ENCODE data around the gene PNMA8A. TPM values are rescaled to one million over a fixed set of nuclear protein-coding genes. Genes with fewer than 3 reads are reported as not detected.

The PNMA8A gene
- total and polyA plus RNA-seq, 2 of the 8 experiments (the other 6 are each of a cell fraction or from before 2014, with no cell fraction given), result 10.0 to 22.8 TPM

- H2BK15ac ChIP-seq (ENCODE audit: low read length), result no peak overlapping the region
- H3K18ac ChIP-seq (ENCODE audit: extremely low read depth, low read length), result no peak overlapping the region
- H3K36me3 ChIP-seq (ENCODE audit: control insufficient read depth in 2 of 4, insufficient read depth in 4 of 4, low read length in 3 of 4), result no peaks in the 10 kb centered on the region
- H3K4me1 ChIP-seq (replicated peaks in 1 of 4; ENCODE audit: control insufficient read depth in 3 of 4, insufficient read depth in 4 of 4, low read length in 3 of 4), result no peaks in the 10 kb centered on the region
- H3K4me3 ChIP-seq (ENCODE audit: extremely low read depth in 1 of 4, insufficient read depth in 2 of 4, low read depth in 3 of 4, low read length in 4 of 4), result no peak overlapping the region
- no peak overlapping the region for H4K91ac ChIP-seq (replicated peaks; ENCODE audit: insufficient read length, low read length)
- FAIRE-seq (no peak), DNase-seq (ENCODE audit: low read depth in 1 of 2, low spot score in 2 of 2) (no peak)
- H2BK120ac ChIP-seq (replicated peaks; ENCODE audit: low read depth, low read length), result no peak overlapping the region
- no peak overlapping the region for H3K27ac ChIP-seq (ENCODE audit: low read depth, low read length)
- no peak overlapping the region for H3K56ac ChIP-seq (replicated peaks; ENCODE audit: insufficient read length, low read depth, low read length)
- no peak overlapping the region for H2AFZ ChIP-seq (ENCODE audit: low read length)
- H3K23ac ChIP-seq (ENCODE audit: insufficient read length), result no peak overlapping the region
- CTCF ChIA-PET (ENCODE audit: partially characterized antibody), result interaction anchor here (1.0 kb wide), 1 partner anchor 46 kb away, joined by 3 read pairs; no protein-coding TSS in a partner anchor
- H3K9ac ChIP-seq (replicated peaks in 1 of 4; ENCODE audit: extremely low read depth in 1 of 4, low read depth in 3 of 4, low read length in 3 of 4), result no peak overlapping the region
- H3K4me2 ChIP-seq (ENCODE audit: insufficient read depth in 1 of 2, low read depth in 2 of 2, low read length in 2 of 2), result no peak overlapping the region
- H3K23me2 ChIP-seq (ENCODE audit: low read depth, low read length), result no peaks in the 10 kb centered on the region; the same call in 1 of the 2 replicates
- no peak overlapping the region for H2BK20ac ChIP-seq (ENCODE audit: low read length)
- H2AK5ac ChIP-seq (ENCODE audit: low read depth, low read length), result no peak overlapping the region
- no peaks in the 10 kb centered on the region for H4K20me1 ChIP-seq (replicated peaks in 1 of 2; ENCODE audit: control insufficient read depth in 1 of 2, insufficient read depth in 2 of 2, low read length in 2 of 2)
- H2BK12ac ChIP-seq (ENCODE audit: low read depth, low read length), result no peak overlapping the region
- no peaks in the 10 kb centered on the region for H3K9me3 ChIP-seq (ENCODE audit: insufficient read depth in 2 of 2, low read depth in 1 of 2, low read length in 1 of 2)
- no peak overlapping the region for H4K8ac ChIP-seq (ENCODE audit: extremely low read depth, insufficient read depth, low read length)
- no peak overlapping the region for H4K5ac ChIP-seq (ENCODE audit: insufficient read length, low read depth, low read length)
- H3K79me1 ChIP-seq (ENCODE audit: low read depth, low read length), result no peaks in the 10 kb centered on the region
- 58% methylated on average over 1 of the region's 1 CpG; no CpG with 5 or more reads in 1 of the 2 experiments for WGBS, 2 experiments (ENCODE audit: extremely low coverage in 1 of 2, insufficient coverage in 1 of 2, insufficient read length in 1 of 2, insufficient replicate concordance in 2 of 2, low coverage in 1 of 2, low lambda C conversion rate in 2 of 2, missing lambda C conversion rate in 1 of 2)
- no peak overlapping the region for H2BK5ac ChIP-seq (ENCODE audit: low read depth, low read length)
- no peak overlapping the region for H3K14ac ChIP-seq (ENCODE audit: insufficient read length)
- H3K27me3 ChIP-seq (replicated peaks in 1 of 4; ENCODE audit: control insufficient read depth in 3 of 4, extremely low read depth in 1 of 4, insufficient read depth in 3 of 4, low read length in 3 of 4), result no peaks in the 10 kb centered on the region
- H3K79me2 ChIP-seq (ENCODE audit: control insufficient read depth in 1 of 2, insufficient read depth in 2 of 2, low read length in 2 of 2), result no peaks in the 10 kb centered on the region
- H3K4ac ChIP-seq (replicated peaks; ENCODE audit: insufficient read length, low read depth, low read length), result no peak overlapping the region
- POLR2A ChIA-PET (ENCODE audit: partially characterized antibody), result interaction anchor here (0.6 kb wide), 1 partner anchor 391 kb away, joined by 3 read pairs; no protein-coding TSS in a partner anchor
- TF ChIP-seq RAD21 (IDR thresholded peaks at IDR 0.05 in 1 of 2, conservative IDR thresholded peaks at IDR 0.05 in 1 of 2; ENCODE audit: low read depth in 2 of 2, low read length in 2 of 2) (no peak), KDM4A (IDR thresholded peaks at IDR 0.05; ENCODE audit: low read depth, low read length, severe bottlenecking) (no peak), MAFK (IDR thresholded peaks at IDR 0.05; ENCODE audit: low read depth, low read length) (no peak), PHF8 (conservative IDR thresholded peaks at IDR 0.05; ENCODE audit: low read depth, low read length) (no peak), KDM1A (IDR thresholded peaks at IDR 0.05; ENCODE audit: borderline replicate concordance, low read length) (no peak), KDM5A (IDR thresholded peaks at IDR 0.05; ENCODE audit: low read length) (no peak), CBX8 (IDR thresholded peaks at IDR 0.05; ENCODE audit: borderline replicate concordance, low read depth, low read length) (no peak), EZH2 (IDR thresholded peaks at IDR 0.05; ENCODE audit: low read depth, low read length, severe bottlenecking) (no peak), EGR1 (IDR thresholded peaks at IDR 0.05; ENCODE audit: borderline replicate concordance, low read depth, low read length) (no peak), E2F6 (IDR thresholded peaks at IDR 0.05) (no peak), SP4 (IDR thresholded peaks at IDR 0.05; ENCODE audit: low read length) (no peak), NANOG (IDR thresholded peaks at IDR 0.05; ENCODE audit: insufficient read depth, low read depth, low read length, poor library complexity, severe bottlenecking) (no peak), RFX5 (IDR thresholded peaks at IDR 0.05; ENCODE audit: borderline replicate concordance, low read depth, low read length) (no peak)
Measured at GRCh38 chr19:46441866-46442265, 29.5 kb downstream of the PNMA8A start.

Data from H1 (cell line).